GM10266 (cell line): Measurements from ENCODE around the gene RASSF9.

Source experiments
- DNase-seq: peaks from one replicate; pipeline ENCODE4 v3.0.0; 2012; ENCODE audit errors: extremely low spot score
- CTCF ChIP-seq: IDR thresholded peaks from 2 replicates; pipeline ENCODE4 v1.5.1; 2012; ENCODE audit warnings: mild to moderate bottlenecking, low read depth; ENCODE audit not compliant: control insufficient read depth, insufficient read depth; ENCODE audit errors: missing control alignments

Gene RASSF9

DNA sequence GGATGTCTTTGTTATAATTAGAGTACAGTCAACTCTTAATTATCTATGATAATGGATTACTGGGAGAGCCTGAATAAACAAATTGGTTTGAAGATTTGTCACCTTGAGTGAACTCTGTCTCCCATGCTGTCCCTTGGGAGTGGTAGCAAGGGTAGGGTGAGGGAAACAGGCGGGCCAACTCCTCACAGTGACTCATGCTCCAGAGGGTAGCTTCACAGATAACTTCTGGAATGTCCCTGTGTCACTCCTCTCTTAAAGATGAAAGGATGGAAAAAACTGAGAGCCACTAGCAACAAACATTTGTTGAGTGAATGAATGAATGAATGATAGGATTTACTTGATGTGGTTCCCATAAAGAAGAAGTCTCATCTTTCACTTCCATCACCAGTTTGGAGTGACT lies 53.5 kb downstream of the RASSF9 start:
- no peak for DNase-seq

DNA sequence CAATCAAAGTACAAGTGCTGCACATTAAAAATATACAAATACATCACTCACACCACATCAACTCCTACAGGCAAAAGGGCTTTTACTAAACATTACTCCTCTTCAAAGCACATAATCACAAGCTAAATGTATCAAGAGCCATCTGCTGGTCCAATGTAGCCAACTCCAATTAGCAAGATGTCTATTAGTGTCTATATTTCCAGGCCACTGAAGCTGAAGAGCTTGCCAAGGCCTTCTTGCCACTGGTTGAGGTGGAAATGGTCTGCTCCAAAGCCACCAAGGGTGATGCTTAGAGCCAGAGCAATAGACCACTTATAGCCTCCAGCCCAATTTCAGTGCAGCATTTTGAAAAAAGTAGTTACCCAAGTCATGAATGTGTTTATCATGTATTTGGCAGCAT lies 54.4 kb downstream of the RASSF9 start:
- no peak for TF ChIP-seq CTCF
- DNase-seq: no peak

More for the DNA sequence above, 53.5 kb downstream of the RASSF9 start:
- TF ChIP-seq CTCF: no peak

- DNase-seq: no peak
- no peak for TF ChIP-seq CTCF
Measured at GRCh38 chr12:85779768-85780167, 56.4 kb downstream of the RASSF9 start.

DNA sequence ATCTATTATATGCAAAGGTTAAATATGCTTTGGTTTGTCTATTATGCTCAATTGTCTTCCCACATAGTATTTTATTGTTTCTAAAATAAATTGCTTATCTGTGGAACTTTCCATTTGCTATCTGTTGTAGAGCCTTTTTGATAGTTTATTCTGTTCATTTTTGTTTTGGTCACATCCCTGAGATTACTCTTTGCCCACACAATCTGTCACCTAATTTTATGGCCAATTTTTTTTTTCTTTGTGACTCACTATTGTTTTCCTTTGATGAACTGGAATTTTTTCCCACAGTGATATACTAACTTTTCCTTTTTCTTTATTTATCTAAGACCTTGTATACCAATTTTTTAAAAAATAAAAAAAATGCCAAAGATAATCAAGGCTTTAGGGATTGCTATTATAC lies 61.1 kb downstream of the RASSF9 start:
- DNase-seq: no peak
- no peak for TF ChIP-seq CTCF

GRCh38 chr12:85765453-85765869 lies 70.7 kb downstream of the RASSF9 start:
- DNase-seq: no peak

GRCh38 chr12:85759623-85760022 lies 76.6 kb downstream of the RASSF9 start:
- TF ChIP-seq CTCF: no peak
- DNase-seq: no peak

More at GRCh38 chr12:85765453-85765869, 70.7 kb downstream of the RASSF9 start:
- no peak for TF ChIP-seq CTCF

GRCh38 chr12:85759091-85759490 lies 77.1 kb downstream of the RASSF9 start:
- no peak for DNase-seq
- TF ChIP-seq CTCF: no peak
